ENCODE results near the gene ERVFRD-1. TPM values are rescaled to one million over a fixed set of nuclear protein-coding genes. Genes with fewer than 3 reads are reported as not detected.

The ERVFRD-1 gene
- total and polyA plus RNA-seq, 2 of the 13 experiments (the other 11 are each of a cell fraction or from before 2014, with no cell fraction given): not detected

DNA sequence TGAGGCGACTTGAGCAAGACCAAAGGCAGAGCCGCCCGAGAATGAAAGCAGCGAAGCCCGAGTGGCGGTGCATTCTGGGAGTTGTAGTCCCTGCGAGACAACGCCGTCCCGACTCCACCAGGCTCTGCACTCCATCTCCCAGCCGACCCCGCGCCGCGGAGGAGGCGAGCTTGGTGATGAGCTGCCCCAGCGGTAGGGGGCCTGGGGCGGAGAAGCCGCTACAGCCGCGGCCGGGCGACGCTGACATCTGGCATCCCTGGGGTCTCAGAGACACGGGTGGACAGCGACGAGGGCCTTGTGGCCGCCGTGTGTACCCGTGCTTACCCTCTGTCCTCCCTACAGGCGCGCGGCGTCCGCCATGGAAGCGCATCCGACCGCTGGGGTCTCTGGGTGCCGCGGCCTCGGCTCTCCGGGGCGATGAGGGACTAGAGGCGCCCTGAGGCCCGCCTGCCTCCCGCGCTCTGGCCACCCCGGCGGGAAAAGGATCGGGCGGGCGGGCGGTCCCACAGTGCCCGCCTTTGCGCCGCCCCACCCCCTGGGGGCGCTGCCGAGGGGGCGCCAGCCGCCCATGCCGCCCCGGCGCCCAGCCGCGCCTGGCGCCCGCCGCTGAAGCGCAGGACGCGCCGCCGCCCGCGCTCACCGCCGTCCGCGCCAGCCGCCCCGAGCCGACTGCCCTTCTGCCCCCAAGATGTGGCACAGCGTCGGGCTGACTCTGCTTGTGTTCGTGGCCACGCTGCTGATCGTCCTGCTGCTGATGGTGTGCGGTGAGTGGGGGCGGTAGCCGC, 17.7 kb downstream of the ERVFRD-1 start, which contains the start of gene SMIM13 (continued):
- 0 out of 2 replicates have a peak, but pooled peaks have one; percentile 27 for TF ChIP-seq ZNF543 (CRISPR knock-in tag; IDR thresholded peaks at IDR 0.05)

DNA sequence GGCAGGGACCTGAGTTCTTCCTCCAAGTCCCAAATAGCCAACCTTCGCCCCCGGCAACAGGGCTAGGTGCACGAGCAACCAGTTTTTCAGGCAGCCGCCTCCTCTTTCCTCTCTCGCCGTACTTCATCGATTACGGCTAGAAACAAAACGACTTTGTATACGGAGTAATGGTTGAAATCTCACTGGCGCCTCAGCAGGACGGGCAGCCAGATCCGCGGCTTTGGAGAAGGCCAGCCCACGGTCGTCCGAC, 18.2 kb downstream of the ERVFRD-1 start:
- Histone ChIP-seq H2AFZ (ENCODE audit: low read length) (peak overlapping the region; percentile 81), H3K4me2 (ENCODE audit: low read depth, low read length) (peak overlapping the region; percentile 86), H3K36me3 (replicated peaks in 1 of 2; ENCODE audit: control insufficient read depth in 1 of 2, insufficient read depth in 2 of 2, low read length in 2 of 2) (no peaks in the 10 kb centered on the region), H3K9me3 (ENCODE audit: low read length) (no peaks in the 10 kb centered on the region), H4K20me1 (ENCODE audit: insufficient read depth, low read length) (peaks cover 9% of the 10 kb centered on the region; the same call in 1 of the 2 replicates), H3K4me3 (replicated peaks in 1 of 3; ENCODE audit: insufficient read depth in 1 of 3, low read depth in 2 of 3, low read length in 3 of 3) (peak overlapping the region; percentile 93 to 99 (median 97)), H3K27me3 (ENCODE audit: control insufficient read depth in 1 of 2, insufficient read depth in 2 of 2, low read length in 2 of 2) (no peaks in the 10 kb centered on the region; a peak in 1 of 5 replicates), H3K4me1 (ENCODE audit: insufficient read depth, low read length) (peaks cover 46% of the 10 kb centered on the region), H3K9ac (ENCODE audit: insufficient read depth, low read depth, low read length) (peak overlapping the region; percentile 85), H3K79me2 (ENCODE audit: insufficient read depth, low read length) (peaks cover 40% of the 10 kb centered on the region), H3K27ac (ENCODE audit: extremely low read length, insufficient read depth, low read length) (peak overlapping the region; percentile 90)
- ChIA-PET POLR2A (interaction anchor here (0.7 to 1.4 kb wide), 18 partner anchors 10 to 478 kb away, joined by 3 to 13 read pairs (median 3); partner anchors contain the start of genes ERVFRD-1 and TMEM14C), CTCF (ENCODE audit: low intra/inter-chr PET ratio, low total read pairs) (interaction anchor here (0.9 to 1.2 kb wide), 2 partner anchors 403 to 482 kb away, joined by 4 read pairs; no protein-coding TSS in a partner anchor)
- no peak for FAIRE-seq
- intact Hi-C loops (cut with micrococcal nuclease; ENCODE audit: unreplicated experiment) (loop anchor here (1.0 to 5.0 kb wide), 4 partner anchors 49 to 482 kb away; partner anchors contain the start of gene TMEM170B), in situ Hi-C loops (cut with HindIII; ENCODE audit: extremely low pct_ligation_motif_present, low pct_unique_long_range_greater_than_20kb) (no loop called here)
- WGBS (ENCODE audit: low lambda C conversion rate): 1% methylated on average over 16 of the region's 17 CpGs
- no TSS peak for BruUV-seq (replicated peaks)
- ATAC-seq: no peak
- no peak for DNase-seq (ENCODE audit: low spot score)
- TF ChIP-seq, protein P1, sequence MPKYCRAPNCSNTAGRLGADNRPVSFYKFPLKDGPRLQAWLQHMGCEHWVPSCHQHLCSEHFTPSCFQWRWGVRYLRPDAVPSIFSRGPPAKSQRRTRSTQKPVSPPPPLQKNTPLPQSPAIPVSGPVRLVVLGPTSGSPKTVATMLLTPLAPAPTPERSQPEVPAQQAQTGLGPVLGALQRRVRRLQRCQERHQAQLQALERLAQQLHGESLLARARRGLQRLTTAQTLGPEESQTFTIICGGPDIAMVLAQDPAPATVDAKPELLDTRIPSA (CRISPR knock-in tag; IDR thresholded peaks at IDR 0.05; ENCODE audit: borderline replicate concordance): no peak; the same call in 1 of the 2 replicates
- no peak for TF ChIP-seq THAP11 (CRISPR knock-in tag; IDR thresholded peaks at IDR 0.05)
- no peak for TF ChIP-seq ZNF713 (CRISPR knock-in tag; IDR thresholded peaks at IDR 0.05)
- TF ChIP-seq ZNF879 (CRISPR knock-in tag; IDR thresholded peaks at IDR 0.05): no peak
- no peak for TF ChIP-seq MAF1 (CRISPR knock-in tag; IDR thresholded peaks at IDR 0.05; ENCODE audit: borderline replicate concordance)
- TF ChIP-seq, protein P2, sequence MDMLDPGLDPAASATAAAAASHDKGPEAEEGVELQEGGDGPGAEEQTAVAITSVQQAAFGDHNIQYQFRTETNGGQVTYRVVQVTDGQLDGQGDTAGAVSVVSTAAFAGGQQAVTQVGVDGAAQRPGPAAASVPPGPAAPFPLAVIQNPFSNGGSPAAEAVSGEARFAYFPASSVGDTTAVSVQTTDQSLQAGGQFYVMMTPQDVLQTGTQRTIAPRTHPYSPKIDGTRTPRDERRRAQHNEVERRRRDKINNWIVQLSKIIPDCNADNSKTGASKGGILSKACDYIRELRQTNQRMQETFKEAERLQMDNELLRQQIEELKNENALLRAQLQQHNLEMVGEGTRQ (IDR thresholded peaks at IDR 0.05; ENCODE audit: low read depth, low read length): no peak
- TF ChIP-seq, protein P2 (CRISPR knock-in tag; IDR thresholded peaks at IDR 0.05; ENCODE audit: borderline replicate concordance): no peak
- TF ChIP-seq NFE2L1 (CRISPR knock-in tag; IDR thresholded peaks at IDR 0.05; ENCODE audit: borderline replicate concordance): no peak
- no peak for TF ChIP-seq TGIF2 (CRISPR knock-in tag; IDR thresholded peaks at IDR 0.05)
- no peak for TF ChIP-seq ZFYVE20 (CRISPR knock-in tag; IDR thresholded peaks at IDR 0.05; ENCODE audit: borderline replicate concordance, low read depth)
- no peak for TF ChIP-seq ZNF383 (CRISPR knock-in tag; IDR thresholded peaks at IDR 0.05; ENCODE audit: borderline replicate concordance)
- TF ChIP-seq HNRNPH1 (optimal IDR thresholded peaks at IDR 0.05; ENCODE audit: low read depth, low read length): no peak
- TF ChIP-seq, protein P3, sequence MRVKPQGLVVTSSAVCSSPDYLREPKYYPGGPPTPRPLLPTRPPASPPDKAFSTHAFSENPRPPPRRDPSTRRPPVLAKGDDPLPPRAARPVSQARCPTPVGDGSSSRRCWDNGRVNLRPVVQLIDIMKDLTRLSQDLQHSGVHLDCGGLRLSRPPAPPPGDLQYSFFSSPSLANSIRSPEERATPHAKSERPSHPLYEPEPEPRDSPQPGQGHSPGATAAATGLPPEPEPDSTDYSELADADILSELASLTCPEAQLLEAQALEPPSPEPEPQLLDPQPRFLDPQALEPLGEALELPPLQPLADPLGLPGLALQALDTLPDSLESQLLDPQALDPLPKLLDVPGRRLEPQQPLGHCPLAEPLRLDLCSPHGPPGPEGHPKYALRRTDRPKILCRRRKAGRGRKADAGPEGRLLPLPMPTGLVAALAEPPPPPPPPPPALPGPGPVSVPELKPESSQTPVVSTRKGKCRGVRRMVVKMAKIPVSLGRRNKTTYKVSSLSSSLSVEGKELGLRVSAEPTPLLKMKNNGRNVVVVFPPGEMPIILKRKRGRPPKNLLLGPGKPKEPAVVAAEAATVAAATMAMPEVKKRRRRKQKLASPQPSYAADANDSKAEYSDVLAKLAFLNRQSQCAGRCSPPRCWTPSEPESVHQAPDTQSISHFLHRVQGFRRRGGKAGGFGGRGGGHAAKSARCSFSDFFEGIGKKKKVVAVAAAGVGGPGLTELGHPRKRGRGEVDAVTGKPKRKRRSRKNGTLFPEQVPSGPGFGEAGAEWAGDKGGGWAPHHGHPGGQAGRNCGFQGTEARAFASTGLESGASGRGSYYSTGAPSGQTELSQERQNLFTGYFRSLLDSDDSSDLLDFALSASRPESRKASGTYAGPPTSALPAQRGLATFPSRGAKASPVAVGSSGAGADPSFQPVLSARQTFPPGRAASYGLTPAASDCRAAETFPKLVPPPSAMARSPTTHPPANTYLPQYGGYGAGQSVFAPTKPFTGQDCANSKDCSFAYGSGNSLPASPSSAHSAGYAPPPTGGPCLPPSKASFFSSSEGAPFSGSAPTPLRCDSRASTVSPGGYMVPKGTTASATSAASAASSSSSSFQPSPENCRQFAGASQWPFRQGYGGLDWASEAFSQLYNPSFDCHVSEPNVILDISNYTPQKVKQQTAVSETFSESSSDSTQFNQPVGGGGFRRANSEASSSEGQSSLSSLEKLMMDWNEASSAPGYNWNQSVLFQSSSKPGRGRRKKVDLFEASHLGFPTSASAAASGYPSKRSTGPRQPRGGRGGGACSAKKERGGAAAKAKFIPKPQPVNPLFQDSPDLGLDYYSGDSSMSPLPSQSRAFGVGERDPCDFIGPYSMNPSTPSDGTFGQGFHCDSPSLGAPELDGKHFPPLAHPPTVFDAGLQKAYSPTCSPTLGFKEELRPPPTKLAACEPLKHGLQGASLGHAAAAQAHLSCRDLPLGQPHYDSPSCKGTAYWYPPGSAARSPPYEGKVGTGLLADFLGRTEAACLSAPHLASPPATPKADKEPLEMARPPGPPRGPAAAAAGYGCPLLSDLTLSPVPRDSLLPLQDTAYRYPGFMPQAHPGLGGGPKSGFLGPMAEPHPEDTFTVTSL (CRISPR knock-in tag; IDR thresholded peaks at IDR 0.05; ENCODE audit: borderline replicate concordance): no peak

Data from HepG2 (cell line).